Kidney (tissue), 14 donors: ENCODE data around the gene WWOX. TPM values are rescaled to one million over a fixed set of nuclear protein-coding genes. Genes with fewer than 3 reads are reported as not detected.

ENCODE experiments used
- DNase-seq, 5 donors: peaks; one replicate each; pipeline ENCODE4 v3.0.0-alpha.2; 2013 to 2020
- FAIRE-seq: peaks from 2 replicates; lab custom pipeline; 2012; peaks lifted over from hg19 to GRCh38; lab: Jason Lieb, UNC
- H3K27ac ChIP-seq, 2 donors: one replicate each; pipeline ENCODE4 v1.7.0; 2013; ENCODE audit warnings: low read depth in 2 of 2, low read length in 2 of 2, inconsistent platforms in 1 of 2
- H3K27me3 ChIP-seq: one replicate; pipeline ENCODE4 v1.7.1; 2013; ENCODE audit warnings: low read length, inconsistent platforms; ENCODE audit not compliant: control insufficient read depth, insufficient read depth
- H3K36me3 ChIP-seq, 3 donors: one replicate each; pipeline versions ENCODE4 v1.7.0 to v1.7.1; 2013; ENCODE audit warnings: low read length in 3 of 3, control low read depth in 1 of 3, inconsistent platforms in 1 of 3; ENCODE audit not compliant: insufficient read depth in 3 of 3, control insufficient read depth in 2 of 3
- H3K4me1 ChIP-seq, 3 donors: one replicate each; pipeline versions ENCODE4 v1.7.0 to v1.7.1; 2013; ENCODE audit warnings: low read length in 3 of 3, inconsistent platforms in 1 of 3, low read depth in 1 of 3; ENCODE audit not compliant: control insufficient read depth in 2 of 3, insufficient read depth in 2 of 3
- H3K4me3 ChIP-seq, 3 donors: one replicate each; pipeline versions ENCODE4 v1.7.0 to v1.8.1; 2013; ENCODE audit warnings: low read length in 3 of 3, control low read depth in 1 of 3, inconsistent platforms in 1 of 3
- H3K9ac ChIP-seq, 3 donors: one replicate each; pipeline versions ENCODE4 v1.7.0 to v1.7.1; 2013; ENCODE audit warnings: low read length in 3 of 3, control low read depth in 1 of 3, inconsistent platforms in 1 of 3
- H3K9me3 ChIP-seq, 3 donors: one replicate each; pipeline versions ENCODE4 v1.7.0 to v1.7.1; 2013; ENCODE audit warnings: low read length in 3 of 3, control low read depth in 1 of 3, inconsistent platforms in 1 of 3; ENCODE audit not compliant: control insufficient read depth in 2 of 3, insufficient read depth in 1 of 3
- CTCF ChIP-seq: IDR thresholded peaks from 3 replicates; pipeline ENCODE4 v1.5.1; 2012; ENCODE audit warnings: mild to moderate bottlenecking, moderate library complexity, borderline replicate concordance; ENCODE audit not compliant: insufficient read depth; ENCODE audit errors: extremely low read depth
- intact Hi-C: fragments of 100-400 bp; cut with DNase I; formaldehyde crosslinking; loops from one replicate; pipeline ENCODE4 v1.11.1; 2022
- polyA plus RNA-seq: library from polyadenylated mRNA; stranded (reverse); fragments of 350-450 nt; fragmentation: Illumina TruSeq; extraction: RNeasy Lipid Tissue Mini Kit (QIAGEN cat#74804); gene quantifications from one replicate; pipeline ENCODE4 v1.2.3, GENCODE V29; 2014; ENCODE audit warnings: low read depth, low replicate concordance; ENCODE audit not compliant: insufficient read depth
- total RNA-seq: library from RNA; stranded (reverse); fragmentation: NEBNext Ultra II Directional; extraction: Animal tissue kit (Norgen Biotek cat#: 25700); gene quantifications from one replicate; pipeline ENCODE4 v1.2.1, GENCODE V29; 2021
- donor health status: control.
- donor health status: control.
- donor health status: control.
- donor health status: control.
- donor health status: control.
- donor health status: DM: yes; HTN: yes; CAD: no.
- donor health status: Normal renal cell carcinoma (clear cell type).

The WWOX gene
- total and polyA plus RNA-seq, 2 donors from 2014 or later = 22.5 to 30.3 TPM

DNA sequence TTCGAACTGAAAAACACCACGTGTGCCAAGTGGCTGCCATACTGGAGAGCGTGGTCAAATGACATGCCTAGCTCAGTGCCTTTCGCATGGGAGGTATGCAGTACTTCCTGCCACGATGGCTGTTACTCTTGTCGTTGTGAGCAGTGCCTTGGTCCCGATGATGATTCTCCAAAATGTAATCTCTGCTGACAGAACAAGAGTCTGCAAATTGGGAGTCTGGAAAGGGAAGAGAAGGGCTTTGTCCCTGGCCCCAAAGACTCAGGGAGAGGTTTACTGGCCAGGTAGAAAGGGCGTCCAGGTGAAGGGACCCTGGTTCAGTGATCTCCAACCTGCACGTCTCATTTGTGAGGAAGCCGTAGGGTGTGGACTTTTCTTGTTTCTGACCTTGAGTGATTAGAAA is 336.6 kb downstream of the WWOX start:
- H3K4me1 ChIP-seq = peaks cover 0 to 5% (median 0%) of the 10 kb centered on the region in 3 donors
- TF ChIP-seq CTCF = no peak
- no peak overlapping the region for H3K27ac ChIP-seq
- no peaks in the 10 kb centered on the region for H3K27me3 ChIP-seq
- H3K9me3 ChIP-seq = no peaks in the 10 kb centered on the region
- no peaks in the 10 kb centered on the region for H3K36me3 ChIP-seq
- FAIRE-seq = no peak
- intact Hi-C loops = no loop called here
- no peak overlapping the region for H3K9ac ChIP-seq
- no peak for DNase-seq
- no peak overlapping the region for H3K4me3 ChIP-seq

DNA sequence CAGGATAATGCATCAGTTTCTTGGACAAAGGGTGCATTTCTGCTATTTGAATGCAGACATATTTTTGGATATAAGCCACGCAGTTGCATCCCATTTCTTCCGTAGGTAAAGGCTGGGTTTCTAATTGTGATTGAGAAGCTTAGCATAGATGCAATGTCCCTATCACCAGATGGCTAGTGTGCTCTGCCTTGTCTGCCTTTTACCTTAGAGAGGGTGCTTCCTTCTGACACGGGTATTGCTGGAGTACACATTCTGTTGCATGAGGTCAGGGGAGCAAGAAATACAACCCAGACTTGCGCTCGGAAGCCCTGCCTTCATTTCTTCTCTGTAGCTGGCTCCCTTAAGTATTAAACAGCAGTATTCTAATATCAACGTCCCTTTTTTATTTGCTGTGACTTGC is 337.4 kb downstream of the WWOX start:
- FAIRE-seq (no peak), DNase-seq (no peak)
- TF ChIP-seq CTCF = no peak
- Histone ChIP-seq H3K9me3 (no peaks in the 10 kb centered on the region), H3K9ac (no peak overlapping the region), H3K4me1 (peaks cover 0 to 5% (median 0%) of the 10 kb centered on the region in 3 donors), H3K36me3 (no peaks in the 10 kb centered on the region), H3K27ac (no peak overlapping the region), H3K4me3 (no peak overlapping the region), H3K27me3 (no peaks in the 10 kb centered on the region)
- intact Hi-C loops = no loop called here

- TF ChIP-seq CTCF = peak; percentile 69
- Histone ChIP-seq H3K36me3 (no peaks in the 10 kb centered on the region), H3K4me1 (peaks cover 0 to 5% (median 0%) of the 10 kb centered on the region in 3 donors), H3K27me3 (no peaks in the 10 kb centered on the region), H3K9ac (no peak overlapping the region), H3K9me3 (no peaks in the 10 kb centered on the region), H3K27ac (no peak overlapping the region), H3K4me3 (no peak overlapping the region)
- peak in 2 of 5 donors; percentile 28 to 53 for DNase-seq
- no peak for FAIRE-seq
- intact Hi-C loops = no loop called here
Observed at GRCh38 chr16:78437352-78437968, 338.0 kb downstream of the WWOX start.

DNA sequence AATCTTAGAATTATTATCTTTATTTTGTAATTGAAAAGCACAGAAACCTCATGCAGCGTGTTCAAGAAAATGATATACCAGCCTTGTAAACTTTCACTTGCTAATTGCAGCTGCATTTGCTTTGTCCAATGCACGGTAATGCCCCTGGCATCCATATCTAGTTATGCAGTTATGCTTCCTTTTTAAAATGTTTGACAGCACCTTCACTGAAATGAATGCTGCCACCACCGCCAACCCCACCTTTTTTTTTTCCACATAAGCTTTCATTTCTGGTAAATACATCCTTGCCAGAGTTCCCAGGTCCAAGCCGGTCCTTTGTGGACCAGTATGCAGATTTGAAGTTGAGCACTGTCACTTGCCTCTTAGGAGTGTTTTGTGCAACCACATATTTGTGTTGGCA is 338.8 kb downstream of the WWOX start:
- DNase-seq (no peak), FAIRE-seq (no peak)
- no peaks in the 10 kb centered on the region for H3K36me3 ChIP-seq
- no peak overlapping the region for H3K4me3 ChIP-seq
- TF ChIP-seq CTCF = no peak
- H3K9ac ChIP-seq = no peak overlapping the region
- H3K27me3 ChIP-seq = no peaks in the 10 kb centered on the region
- no peaks in the 10 kb centered on the region for H3K9me3 ChIP-seq
- peaks cover 0 to 5% (median 0%) of the 10 kb centered on the region in 3 donors for H3K4me1 ChIP-seq
- H3K27ac ChIP-seq = no peak overlapping the region
- intact Hi-C loops = no loop called here
